Nephron (organoid): ENCODE data around the gene USB1.

Experiments used
- H3K27ac Mint-ChIP-seq, 3 experiments: 2 replicates each; pipeline ENCODE4 v1.8.0; 2020; ENCODE audit warnings: mixed read lengths in 3 of 3, mild to moderate bottlenecking in 2 of 3, moderate library complexity in 1 of 3
- H3K27me3 Mint-ChIP-seq: 2 replicates; pipeline ENCODE4 v1.8.0; 2021; ENCODE audit warnings: low read depth, mild to moderate bottlenecking, moderate library complexity, mixed read lengths
- H3K36me3 Mint-ChIP-seq: 2 replicates; pipeline ENCODE4 v1.8.0; 2020; ENCODE audit warnings: low read depth, mixed read lengths
- H3K4me1 Mint-ChIP-seq: 2 replicates; pipeline ENCODE4 v1.8.0; 2020; ENCODE audit warnings: mixed read lengths
- H3K4me3 Mint-ChIP-seq, 3 experiments: 2 replicates each; pipeline ENCODE4 v1.8.0; 2020; ENCODE audit warnings: mild to moderate bottlenecking in 3 of 3, mixed read lengths in 3 of 3, moderate library complexity in 2 of 3
- H3K9me3 Mint-ChIP-seq: 2 replicates; pipeline ENCODE4 v1.8.0; 2020; ENCODE audit warnings: mixed read lengths
- CTCF ChIP-seq, 3 experiments: fragments of 200-600 bp; sonication (generic); IDR thresholded peaks; one replicate each; pipeline ENCODE4 v1.5.0; 2021; ENCODE audit warnings: antibody characterized with exemption in 3 of 3; ENCODE audit not compliant: unreplicated experiment in 3 of 3

The USB1 gene

GRCh38 chr16:57956924-57957672 is 44.1 kb upstream of the USB1 start:
- no peak overlapping the region for H3K4me3 Mint-ChIP-seq
- H3K9me3 Mint-ChIP-seq, result no peaks in the 10 kb centered on the region
- H3K36me3 Mint-ChIP-seq, result no peaks in the 10 kb centered on the region
- no peak overlapping the region for H3K27ac Mint-ChIP-seq
- H3K27me3 Mint-ChIP-seq, result peaks cover 7% of the 10 kb centered on the region
- H3K4me1 Mint-ChIP-seq, result no peaks in the 10 kb centered on the region
- TF ChIP-seq CTCF (IDR thresholded peaks at IDR 0.05; ENCODE audit: unreplicated experiment in 3 of 3), result no peak

- H3K27me3 Mint-ChIP-seq, result peaks cover 9% of the 10 kb centered on the region
- H3K4me3 Mint-ChIP-seq, result no peak overlapping the region
- no peak overlapping the region for H3K27ac Mint-ChIP-seq
- H3K36me3 Mint-ChIP-seq, result no peaks in the 10 kb centered on the region
- H3K9me3 Mint-ChIP-seq, result no peaks in the 10 kb centered on the region
- H3K4me1 Mint-ChIP-seq, result no peaks in the 10 kb centered on the region
- TF ChIP-seq CTCF (IDR thresholded peaks at IDR 0.05; ENCODE audit: unreplicated experiment in 3 of 3), result no peak
Observed at GRCh38 chr16:57957673-57958392, 43.4 kb upstream of the USB1 start.

GRCh38 chr16:57958544-57958943 is 42.7 kb upstream of the USB1 start:
- no peak overlapping the region for H3K4me3 Mint-ChIP-seq
- no peaks in the 10 kb centered on the region for H3K4me1 Mint-ChIP-seq
- H3K36me3 Mint-ChIP-seq, result no peaks in the 10 kb centered on the region
- no peaks in the 10 kb centered on the region for H3K9me3 Mint-ChIP-seq
- peaks cover 16% of the 10 kb centered on the region for H3K27me3 Mint-ChIP-seq
- H3K27ac Mint-ChIP-seq, result no peak overlapping the region
- no peak for TF ChIP-seq CTCF (IDR thresholded peaks at IDR 0.05; ENCODE audit: unreplicated experiment in 3 of 3)

- Mint-ChIP-seq H3K36me3 (no peaks in the 10 kb centered on the region), H3K4me1 (no peaks in the 10 kb centered on the region), H3K27ac (peak overlapping the region in 2 of 3 experiments; percentile 13 to 54), H3K9me3 (no peaks in the 10 kb centered on the region), H3K27me3 (peaks cover 18% of the 10 kb centered on the region), H3K4me3 (no peak overlapping the region)
- no peak for TF ChIP-seq CTCF (IDR thresholded peaks at IDR 0.05; ENCODE audit: unreplicated experiment in 3 of 3)
Observed at GRCh38 chr16:57959121-57959520, 42.1 kb upstream of the USB1 start.

- H3K4me3 Mint-ChIP-seq, result no peak overlapping the region
- H3K36me3 Mint-ChIP-seq, result no peaks in the 10 kb centered on the region
- H3K27me3 Mint-ChIP-seq, result peaks cover 18% of the 10 kb centered on the region
- TF ChIP-seq CTCF (IDR thresholded peaks at IDR 0.05; ENCODE audit: unreplicated experiment in 3 of 3), result no peak
- H3K9me3 Mint-ChIP-seq, result no peaks in the 10 kb centered on the region
- H3K27ac Mint-ChIP-seq, result peak overlapping the region in 1 of 3 experiments; percentile 54
- no peaks in the 10 kb centered on the region for H3K4me1 Mint-ChIP-seq
Observed at GRCh38 chr16:57959804-57960203, 41.4 kb upstream of the USB1 start.
